Esophagus muscularis mucosa (tissue), 4 donors: ENCODE results near the gene ADAT3. TPM values are rescaled to one million over a fixed set of nuclear protein-coding genes. Genes with fewer than 3 reads are reported as not detected.

ENCODE experiments used
- DNase-seq: peaks from one replicate; pipeline ENCODE4 v3.0.0-alpha.2; 2017; ENCODE audit errors: extremely low spot score
- H3K27ac ChIP-seq, 4 donors: fragments of 200-600 bp; sonication (generic); replicated peaks in 1 of 4; 1 replicate in 3 of 4; 2 replicates in 1 of 4; pipeline ENCODE4 v1.5.1; 2016 to 2019; ENCODE audit warnings: mild to moderate bottlenecking in 1 of 4
- H3K27me3 ChIP-seq, 4 donors: fragments of 200-600 bp; sonication (generic); one replicate each; pipeline versions ENCODE4 v1.5.1 to v1.6.0; 2016 to 2019
- H3K36me3 ChIP-seq, 4 donors: fragments of 200-600 bp; sonication (generic); one replicate each; pipeline ENCODE4 v1.5.1; 2016 to 2019
- H3K4me1 ChIP-seq, 4 donors: fragments of 200-600 bp; sonication (generic); one replicate each; pipeline ENCODE4 v1.5.1; 2016 to 2019
- H3K4me3 ChIP-seq, 4 donors: fragments of 200-600 bp; sonication (generic); 1 replicate in 2 of 4; 2 replicates in 2 of 4; pipeline ENCODE4 v1.5.1; 2016 to 2019; ENCODE audit warnings: mild to moderate bottlenecking in 4 of 4, moderate library complexity in 1 of 4
- H3K9me3 ChIP-seq, 4 donors: fragments of 200-600 bp; sonication (generic); 1 replicate in 3 of 4; 2 replicates in 1 of 4; pipeline ENCODE4 v1.5.1; 2016 to 2019
- CTCF ChIP-seq, 3 experiments: fragments of 200-600 bp in 2 of 3; fragments of 450-650 bp in 1 of 3; sonication (generic) in 2 of 3; IDR thresholded peaks; one replicate each; pipeline ENCODE4 v1.5.1; 2017 to 2019; ENCODE audit warnings: antibody characterized with exemption in 3 of 3, mild to moderate bottlenecking in 2 of 3, moderate library complexity in 1 of 3
- EP300 ChIP-seq: sonication (generic); formaldehyde crosslinking; IDR thresholded peaks from one replicate; pipeline ENCODE4 v1.6.1; 2017; ENCODE audit warnings: antibody characterized with exemption
- POLR2A ChIP-seq: fragments of 450-650 bp; IDR thresholded peaks from one replicate; pipeline ENCODE4 v1.6.1; 2017; ENCODE audit warnings: antibody characterized with exemption, moderate library complexity, mild to moderate bottlenecking, low read depth
- POLR2AphosphoS5 ChIP-seq, 2 donors: sonication (generic); formaldehyde crosslinking; IDR thresholded peaks; one replicate each; pipeline ENCODE4 v1.6.1; 2017; ENCODE audit warnings: antibody characterized with exemption in 2 of 2
- WGBS: methylation state at CpG from one replicate; pipeline ENCODE4 v1.1.5; 2018; 5-methylcytosine and 5-hydroxymethylcytosine counted together
- intact Hi-C: fragments of 100-400 bp; cut with DNase I; formaldehyde crosslinking; loops from one replicate; pipeline ENCODE4 v1.15.1; 2023
- total RNA-seq, 4 donors: library from RNA; depleted of rRNA; stranded (reverse); fragments of >200 nt; gene quantifications; one replicate each; pipeline versions ENCODE4 v1.1.0 to v1.2.1, GENCODE V29; 2016

ADAT3 gene
- total RNA-seq, 4 donors from 2014 or later, result 3.8 to 5.6 (median 4.4) TPM

GRCh38 chr19:1952635-1953034, 47.4 kb downstream of the ADAT3 start:
- intact Hi-C loops, result no loop called here
- Histone ChIP-seq H3K27ac (no peak overlapping the region), H3K4me3 (no peak overlapping the region), H3K27me3 (no peaks in the 10 kb centered on the region), H3K36me3 (peaks cover 7 to 38% (median 26%) of the 10 kb centered on the region in 4 donors), H3K4me1 (peaks cover 0 to 32% (median 19%) of the 10 kb centered on the region in 4 donors), H3K9me3 (no peaks in the 10 kb centered on the region)
- TF ChIP-seq POLR2A (no peak), CTCF (IDR thresholded peaks at IDR 0.05) (no peak), EP300 (no peak), POLR2AphosphoS5 (IDR thresholded peaks at IDR 0.05) (no peak)
- 87% methylated on average over 21 of the region's 21 CpGs for WGBS
- no peak for DNase-seq

- H3K36me3 ChIP-seq, result peaks cover 7 to 38% (median 26%) of the 10 kb centered on the region in 4 donors
- 91% methylated on average over 17 of the region's 19 CpGs for WGBS
- DNase-seq, result no peak
- no peak overlapping the region for H3K4me3 ChIP-seq
- no peak overlapping the region for H3K27ac ChIP-seq
- peaks cover 0 to 36% (median 20%) of the 10 kb centered on the region in 4 donors for H3K4me1 ChIP-seq
- intact Hi-C loops, result no loop called here
- H3K27me3 ChIP-seq, result no peaks in the 10 kb centered on the region
- TF ChIP-seq POLR2A, result no peak
- TF ChIP-seq EP300, result no peak
- TF ChIP-seq POLR2AphosphoS5 (IDR thresholded peaks at IDR 0.05), result no peak
- no peak for TF ChIP-seq CTCF (IDR thresholded peaks at IDR 0.05)
- no peaks in the 10 kb centered on the region for H3K9me3 ChIP-seq
These were observed 47.8 kb downstream of the ADAT3 start for GRCh38 chr19:1953037-1953436.

GRCh38 chr19:1953441-1954094, 48.4 kb downstream of the ADAT3 start:
- no peak for TF ChIP-seq POLR2A
- no peak for TF ChIP-seq POLR2AphosphoS5 (IDR thresholded peaks at IDR 0.05)
- TF ChIP-seq CTCF (IDR thresholded peaks at IDR 0.05), result no peak
- no peak for TF ChIP-seq EP300
- Histone ChIP-seq H3K4me1 (peaks cover 0 to 36% (median 20%) of the 10 kb centered on the region in 4 donors), H3K36me3 (peaks cover 7 to 38% (median 26%) of the 10 kb centered on the region in 4 donors), H3K27me3 (no peaks in the 10 kb centered on the region), H3K9me3 (no peaks in the 10 kb centered on the region), H3K27ac (no peak overlapping the region), H3K4me3 (no peak overlapping the region)
- 90% methylated on average over 29 of the region's 32 CpGs for WGBS
- no peak for DNase-seq
- intact Hi-C loops, result no loop called here

GRCh38 chr19:1954532-1954933, 49.3 kb downstream of the ADAT3 start:
- TF ChIP-seq POLR2A (no peak), EP300 (no peak), POLR2AphosphoS5 (IDR thresholded peaks at IDR 0.05) (no peak), CTCF (IDR thresholded peaks at IDR 0.05) (no peak)
- no peaks in the 10 kb centered on the region for H3K27me3 ChIP-seq
- peaks cover 7 to 38% (median 25%) of the 10 kb centered on the region in 4 donors for H3K36me3 ChIP-seq
- peaks cover 0 to 36% (median 20%) of the 10 kb centered on the region in 4 donors for H3K4me1 ChIP-seq
- H3K27ac ChIP-seq, result no peak overlapping the region
- no peak overlapping the region for H3K4me3 ChIP-seq
- WGBS, result 95% methylated on average over 14 of the region's 15 CpGs
- no peak for DNase-seq
- intact Hi-C loops, result no loop called here
- H3K9me3 ChIP-seq, result no peaks in the 10 kb centered on the region
